WTC11 (cell line): Measurements from ENCODE around the gene MYO3A.

Source experiments
- CREB1 ChIP-seq: sonication (generic); formaldehyde crosslinking; IDR thresholded peaks from 2 replicates; pipeline ENCODE4 v1.8.0; 2023; ENCODE audit warnings: mild to moderate bottlenecking, missing genetic modification reagents
- ETV6 ChIP-seq: sonication (generic); formaldehyde crosslinking; IDR thresholded peaks from 2 replicates; pipeline ENCODE4 v1.8.1; 2022; ENCODE audit warnings: mild to moderate bottlenecking, missing genetic modification reagents
- ZNF138 ChIP-seq: sonication (generic); formaldehyde crosslinking; conservative IDR thresholded peaks from 2 replicates; pipeline ENCODE4 v1.8.1; 2022; ENCODE audit warnings: mild to moderate bottlenecking, moderate library complexity, missing genetic modification reagents
- ZNF396 ChIP-seq: fragments of 250-450 bp; sonication (Bioruptor Pico); IDR thresholded peaks from 2 replicates; pipeline ENCODE4 v1.8.0; 2021; ENCODE audit warnings: mild to moderate bottlenecking, moderate library complexity, borderline replicate concordance
- ZNF671 ChIP-seq: fragments of 250-450 bp; sonication (Bioruptor Pico); IDR thresholded peaks from 2 replicates; pipeline ENCODE4 v1.8.0; 2021; ENCODE audit warnings: mild to moderate bottlenecking
- TF ChIP-seq, protein P1 (sequence below): fragments of 200-600 bp; IDR thresholded peaks from 2 replicates; pipeline ENCODE4 v1.8.0; 2022; ENCODE audit warnings: antibody characterized with exemption

GRCh38 chr10:26022831-26023230 is 88.8 kb downstream of the MYO3A start:
- TF ChIP-seq CREB1: no peak
- no peak for TF ChIP-seq ETV6 (CRISPR knock-in tag)
- no peak for TF ChIP-seq ZNF396 (CRISPR knock-in tag)
- TF ChIP-seq ZNF138 (CRISPR knock-in tag): no peak
- TF ChIP-seq, protein P1, sequence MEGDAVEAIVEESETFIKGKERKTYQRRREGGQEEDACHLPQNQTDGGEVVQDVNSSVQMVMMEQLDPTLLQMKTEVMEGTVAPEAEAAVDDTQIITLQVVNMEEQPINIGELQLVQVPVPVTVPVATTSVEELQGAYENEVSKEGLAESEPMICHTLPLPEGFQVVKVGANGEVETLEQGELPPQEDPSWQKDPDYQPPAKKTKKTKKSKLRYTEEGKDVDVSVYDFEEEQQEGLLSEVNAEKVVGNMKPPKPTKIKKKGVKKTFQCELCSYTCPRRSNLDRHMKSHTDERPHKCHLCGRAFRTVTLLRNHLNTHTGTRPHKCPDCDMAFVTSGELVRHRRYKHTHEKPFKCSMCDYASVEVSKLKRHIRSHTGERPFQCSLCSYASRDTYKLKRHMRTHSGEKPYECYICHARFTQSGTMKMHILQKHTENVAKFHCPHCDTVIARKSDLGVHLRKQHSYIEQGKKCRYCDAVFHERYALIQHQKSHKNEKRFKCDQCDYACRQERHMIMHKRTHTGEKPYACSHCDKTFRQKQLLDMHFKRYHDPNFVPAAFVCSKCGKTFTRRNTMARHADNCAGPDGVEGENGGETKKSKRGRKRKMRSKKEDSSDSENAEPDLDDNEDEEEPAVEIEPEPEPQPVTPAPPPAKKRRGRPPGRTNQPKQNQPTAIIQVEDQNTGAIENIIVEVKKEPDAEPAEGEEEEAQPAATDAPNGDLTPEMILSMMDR: no peak
- TF ChIP-seq ZNF671 (CRISPR knock-in tag): no peak
